Measurements from ENCODE around the gene KRT20.

DNA sequence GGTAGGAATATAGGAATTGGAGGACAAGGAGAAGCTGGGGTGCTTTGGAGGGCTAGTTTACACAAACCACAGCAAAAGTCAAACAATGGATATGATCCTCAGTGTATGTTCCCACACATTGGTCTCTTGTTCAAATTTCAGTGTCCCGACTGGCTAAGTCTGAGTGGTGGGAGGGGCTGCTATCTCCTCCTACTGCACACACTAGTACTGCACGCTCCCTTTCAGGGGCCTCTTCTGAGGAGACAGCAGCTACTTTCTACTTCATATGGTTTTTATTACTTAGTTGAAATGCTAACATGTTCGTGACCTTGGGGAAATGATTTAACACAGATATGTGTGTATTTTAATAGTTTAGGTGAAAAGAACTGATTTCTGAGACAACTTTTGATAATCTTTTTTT, 43.8 kb downstream of the KRT20 start:
- no peak for TF ChIP-seq EZH2phosphoT487 (IDR thresholded peaks at IDR 0.05; ENCODE audit: unreplicated experiment)
- no peak for TF ChIP-seq REST (IDR thresholded peaks at IDR 0.05; ENCODE audit: unreplicated experiment)
- TF ChIP-seq POLR2AphosphoS5 (IDR thresholded peaks at IDR 0.05; ENCODE audit: low read depth): no peak
- no peak for TF ChIP-seq EZH2 (IDR thresholded peaks at IDR 0.05; ENCODE audit: low read depth, unreplicated experiment)
- TF ChIP-seq, protein P1, sequence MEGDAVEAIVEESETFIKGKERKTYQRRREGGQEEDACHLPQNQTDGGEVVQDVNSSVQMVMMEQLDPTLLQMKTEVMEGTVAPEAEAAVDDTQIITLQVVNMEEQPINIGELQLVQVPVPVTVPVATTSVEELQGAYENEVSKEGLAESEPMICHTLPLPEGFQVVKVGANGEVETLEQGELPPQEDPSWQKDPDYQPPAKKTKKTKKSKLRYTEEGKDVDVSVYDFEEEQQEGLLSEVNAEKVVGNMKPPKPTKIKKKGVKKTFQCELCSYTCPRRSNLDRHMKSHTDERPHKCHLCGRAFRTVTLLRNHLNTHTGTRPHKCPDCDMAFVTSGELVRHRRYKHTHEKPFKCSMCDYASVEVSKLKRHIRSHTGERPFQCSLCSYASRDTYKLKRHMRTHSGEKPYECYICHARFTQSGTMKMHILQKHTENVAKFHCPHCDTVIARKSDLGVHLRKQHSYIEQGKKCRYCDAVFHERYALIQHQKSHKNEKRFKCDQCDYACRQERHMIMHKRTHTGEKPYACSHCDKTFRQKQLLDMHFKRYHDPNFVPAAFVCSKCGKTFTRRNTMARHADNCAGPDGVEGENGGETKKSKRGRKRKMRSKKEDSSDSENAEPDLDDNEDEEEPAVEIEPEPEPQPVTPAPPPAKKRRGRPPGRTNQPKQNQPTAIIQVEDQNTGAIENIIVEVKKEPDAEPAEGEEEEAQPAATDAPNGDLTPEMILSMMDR (conservative IDR thresholded peaks at IDR 0.05; ENCODE audit: low read depth in 2 of 2): no peak
- TF ChIP-seq CREB1 (CRISPR knock-in tag; IDR thresholded peaks at IDR 0.05; ENCODE audit: low read depth): no peak
- TF ChIP-seq ZNF114 (CRISPR knock-in tag; IDR thresholded peaks at IDR 0.05): no peak
- no peak for TF ChIP-seq JUNB (IDR thresholded peaks at IDR 0.05; ENCODE audit: unreplicated experiment)
- no peak for TF ChIP-seq ZNF462 (CRISPR knock-in tag; IDR thresholded peaks at IDR 0.05)
- TF ChIP-seq ETS1 (IDR thresholded peaks at IDR 0.05): no peak
- no peak for TF ChIP-seq ZNF331 (CRISPR knock-in tag; IDR thresholded peaks at IDR 0.05; ENCODE audit: low read depth)

All from GM23338 (cell line).